Measurements from ENCODE around the gene SMS.
A peak's percentile ranks its signal among the peaks of the same experiment; 100 is the strongest.

SMS gene

DNA sequence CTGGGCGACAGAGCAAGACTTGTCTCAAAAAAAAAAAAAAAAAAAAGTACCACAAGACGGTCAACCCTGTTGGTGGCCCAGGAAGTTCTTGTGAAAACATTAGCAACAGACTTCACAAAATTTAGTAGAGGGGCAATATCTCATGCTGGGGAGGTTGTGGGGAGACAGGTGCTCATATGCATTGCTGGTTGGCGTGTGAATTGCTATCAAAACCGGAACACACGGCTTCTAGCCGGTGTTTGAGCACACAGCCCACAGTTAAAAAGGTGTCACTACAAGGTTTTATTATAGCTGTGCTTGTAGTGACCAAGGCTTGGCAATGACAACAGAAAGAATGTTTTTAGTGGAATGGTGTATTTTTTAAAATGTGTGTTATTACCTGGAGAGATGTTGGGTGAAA, 41.8 kb downstream of the SMS start:
- DNase-seq (ENCODE audit: low spot score): no peak

DNA sequence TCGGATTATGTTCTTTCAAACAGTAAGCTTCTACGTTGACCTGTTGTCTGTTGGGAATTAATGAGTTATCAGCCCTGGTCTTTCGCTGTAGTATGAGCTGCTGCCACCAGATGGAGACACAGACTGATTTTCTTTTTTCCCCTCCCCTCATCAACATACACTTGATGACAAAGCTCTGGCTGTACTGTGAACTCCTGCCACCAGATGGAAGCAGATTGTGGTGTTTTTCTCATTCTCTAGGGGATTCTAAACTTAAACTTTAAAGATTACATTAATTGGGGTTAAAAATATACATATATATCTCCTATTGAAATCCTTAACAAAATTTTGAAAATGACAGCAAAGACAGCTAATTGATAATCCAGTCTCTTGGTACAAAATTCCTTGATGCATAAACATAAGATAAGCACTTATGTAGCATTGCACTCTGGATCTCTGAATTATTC, 44.8 kb downstream of the SMS start:
- DNase-seq (ENCODE audit: low spot score): peak; percentile 80

DNA sequence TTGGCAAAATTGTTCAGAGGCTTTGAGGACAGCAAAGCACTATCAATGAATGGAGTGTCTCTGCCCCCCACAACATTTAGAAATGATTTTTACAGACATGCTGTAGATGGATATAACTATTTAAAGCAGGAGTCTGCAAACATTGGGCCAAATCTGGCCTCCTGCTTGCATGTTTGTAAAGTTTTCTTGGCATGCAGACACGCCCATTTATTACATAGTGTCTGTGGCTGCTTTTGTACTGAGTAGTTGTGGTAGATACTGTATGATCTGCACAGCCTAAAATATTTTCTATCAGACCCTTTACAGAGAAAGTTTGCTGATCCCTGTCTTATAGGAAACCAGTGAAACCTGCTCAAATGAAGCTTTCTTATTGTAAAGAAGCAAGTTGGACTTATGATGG, 46.1 kb downstream of the SMS start:
- no peak for DNase-seq (ENCODE audit: low spot score)

DNA sequence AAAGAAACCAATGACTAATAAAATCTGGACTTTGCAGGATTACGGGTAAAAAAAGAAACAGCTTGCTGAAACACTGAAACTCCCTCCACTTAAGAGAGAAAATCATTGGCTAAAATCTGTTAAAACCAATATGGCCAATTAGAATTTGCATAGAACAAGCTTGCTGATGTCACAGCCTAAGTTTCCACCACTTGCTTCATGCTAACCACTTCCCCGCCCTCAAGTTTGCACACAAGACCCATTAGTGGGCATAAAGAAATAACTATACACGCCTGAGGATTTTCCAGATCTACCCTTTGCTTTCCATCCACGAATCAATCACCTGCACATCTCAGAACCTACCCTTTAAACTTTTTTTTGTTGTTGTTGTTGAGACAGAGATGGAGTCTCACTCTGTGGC, 48.9 kb downstream of the SMS start:
- no peak for DNase-seq (ENCODE audit: low spot score)

GRCh38 chrX:21990832-21991231, 50.3 kb downstream of the SMS start:
- DNase-seq (ENCODE audit: low spot score): no peak

GRCh38 chrX:21991504-21991903, 51.0 kb downstream of the SMS start:
- no peak for DNase-seq (ENCODE audit: low spot score)

- DNase-seq (ENCODE audit: low spot score): no peak
These were observed 52.8 kb downstream of the SMS start for GRCh38 chrX:21993265-21993664.

- peak; percentile 93 for DNase-seq (ENCODE audit: low spot score)
These were observed 56.5 kb downstream of the SMS start for GRCh38 chrX:21996872-21997455.

- DNase-seq (ENCODE audit: low spot score): no peak
These were observed 57.5 kb downstream of the SMS start for GRCh38 chrX:21998037-21998436.

GRCh38 chrX:22004866-22005265, 64.4 kb downstream of the SMS start:
- no peak for DNase-seq (ENCODE audit: low spot score)

- no peak for DNase-seq (ENCODE audit: low spot score)
These were observed 71.5 kb downstream of the SMS start for GRCh38 chrX:22012051-22012450.

DNA sequence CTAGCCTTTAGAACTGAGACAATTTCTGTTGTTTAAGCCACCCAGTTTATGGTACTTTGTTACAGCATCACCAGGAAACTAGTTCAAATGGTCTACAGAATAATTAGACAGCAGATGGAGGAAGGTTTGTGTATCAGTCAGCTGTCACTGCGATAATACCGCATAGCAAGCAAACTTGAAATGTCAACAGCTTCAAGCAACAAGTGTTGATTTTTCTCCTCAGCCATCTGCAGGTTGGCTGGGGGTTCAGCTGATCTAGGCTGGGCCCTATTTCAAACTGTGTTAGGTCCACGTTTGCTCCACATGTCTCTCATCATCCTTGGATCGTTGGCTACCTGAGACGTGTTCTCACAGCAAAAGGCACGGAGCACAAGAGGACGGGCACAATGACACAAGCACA, 72.4 kb downstream of the SMS start:
- no peak for DNase-seq (ENCODE audit: low spot score)

- no peak for DNase-seq (ENCODE audit: low spot score)
These were observed 74.7 kb downstream of the SMS start for GRCh38 chrX:22015139-22015750.

DNA sequence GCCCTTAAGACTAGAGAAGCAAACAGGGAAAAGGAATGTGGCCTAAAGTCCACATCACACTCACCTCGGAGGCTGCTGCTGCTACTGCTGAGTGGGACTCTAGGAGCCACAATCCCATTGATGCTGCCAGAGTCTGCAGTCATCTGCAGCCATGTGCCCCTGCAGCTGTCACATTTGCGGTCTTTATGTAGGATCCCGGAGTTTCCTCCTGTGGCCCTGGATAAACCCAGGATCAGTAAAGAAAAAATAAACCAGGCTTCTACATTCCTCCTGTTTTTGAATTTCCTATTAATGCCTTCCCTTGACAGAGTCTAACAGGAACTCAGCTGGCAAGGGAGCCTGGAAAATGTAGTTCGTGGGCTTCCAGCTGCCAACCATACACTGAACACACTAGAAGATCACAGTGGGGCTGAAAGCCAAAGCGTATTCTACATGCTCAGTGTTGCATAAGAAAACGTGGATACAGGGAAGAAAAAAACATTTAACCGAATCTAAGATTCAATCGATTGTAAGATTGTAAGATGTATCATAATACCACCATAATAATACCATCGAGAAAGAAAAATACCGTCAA, 81.3 kb downstream of the SMS start:
- DNase-seq (ENCODE audit: low spot score): no peak

- no peak for DNase-seq (ENCODE audit: low spot score)
These were observed 84.1 kb downstream of the SMS start for GRCh38 chrX:22024577-22024976.

- no peak for DNase-seq (ENCODE audit: low spot score)
These were observed 85.2 kb downstream of the SMS start for GRCh38 chrX:22025751-22026150.

DNA sequence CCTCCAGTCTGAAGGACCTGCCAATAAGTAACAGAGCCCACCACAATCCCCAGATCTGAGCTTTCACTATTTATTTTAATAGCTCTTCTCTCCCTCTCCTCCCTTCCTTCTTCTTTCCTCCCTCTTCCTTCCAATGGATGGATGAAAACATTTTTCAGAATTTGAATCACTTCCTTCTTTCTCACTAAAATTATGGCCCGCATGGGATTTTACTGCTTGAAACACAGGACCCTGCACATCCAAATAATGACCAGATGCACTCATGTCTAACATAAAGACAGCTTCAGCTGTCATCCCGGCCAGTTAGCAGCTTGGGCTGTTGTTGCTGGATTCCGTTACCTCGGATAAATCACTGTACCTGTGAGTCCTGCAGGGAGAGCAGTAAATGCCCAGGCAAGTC, 86.2 kb downstream of the SMS start:
- DNase-seq (ENCODE audit: low spot score): no peak

DNA sequence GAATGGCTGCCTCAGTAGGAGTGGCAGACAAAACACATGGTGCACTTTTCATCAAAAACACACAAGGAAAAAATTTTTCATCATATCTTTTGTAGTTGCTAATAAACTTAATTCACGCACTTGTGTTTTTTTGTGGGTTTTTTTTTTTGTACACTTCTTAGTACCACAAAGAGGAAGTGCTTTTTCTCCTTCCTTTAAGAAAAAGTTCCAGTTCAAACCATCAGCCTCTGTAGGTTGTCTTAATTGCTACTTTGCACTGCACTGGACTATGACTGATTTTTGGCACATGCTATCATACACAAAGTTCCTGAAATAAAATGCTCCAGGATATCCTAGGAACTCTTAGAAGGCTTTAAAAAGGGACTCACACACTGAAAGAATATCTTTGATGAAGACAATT, 91.6 kb downstream of the SMS start, which contains the start of gene PHEX:
TSS of gene PHEX (plus strand) at position 242 of the 400 bp plus-strand sequence. CDS start 681 bp downstream, outside the sequence.
- DNase-seq (ENCODE audit: low spot score): no peak

GRCh38 chrX:22032506-22032905, 92.0 kb downstream of the SMS start:
- DNase-seq (ENCODE audit: low spot score): no peak

DNA sequence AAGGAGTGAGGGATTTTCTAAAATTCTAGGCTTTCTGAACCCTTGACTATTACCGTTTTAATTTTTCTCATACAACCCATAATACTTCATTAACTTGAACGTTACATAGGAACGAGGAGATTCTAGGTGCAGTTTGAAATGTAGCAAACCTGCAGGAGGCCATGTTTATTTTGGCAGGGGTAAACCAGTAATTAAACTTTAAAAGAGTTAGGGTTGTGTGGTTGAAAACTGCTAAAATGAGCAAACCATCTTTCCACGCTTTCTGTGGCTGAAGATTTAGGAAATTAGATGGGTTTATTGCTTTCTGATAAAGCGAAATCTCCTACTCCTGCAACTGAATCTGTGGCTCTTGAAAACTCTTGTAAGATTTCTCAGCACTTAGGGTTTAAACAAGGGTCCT, 93.3 kb downstream of the SMS start:
- DNase-seq (ENCODE audit: low spot score): no peak

GRCh38 chrX:22035236-22035635, 94.7 kb downstream of the SMS start:
- no peak for DNase-seq (ENCODE audit: low spot score)

- no peak for DNase-seq (ENCODE audit: low spot score)
These were observed 96.7 kb downstream of the SMS start for GRCh38 chrX:22037225-22037624.

DNA sequence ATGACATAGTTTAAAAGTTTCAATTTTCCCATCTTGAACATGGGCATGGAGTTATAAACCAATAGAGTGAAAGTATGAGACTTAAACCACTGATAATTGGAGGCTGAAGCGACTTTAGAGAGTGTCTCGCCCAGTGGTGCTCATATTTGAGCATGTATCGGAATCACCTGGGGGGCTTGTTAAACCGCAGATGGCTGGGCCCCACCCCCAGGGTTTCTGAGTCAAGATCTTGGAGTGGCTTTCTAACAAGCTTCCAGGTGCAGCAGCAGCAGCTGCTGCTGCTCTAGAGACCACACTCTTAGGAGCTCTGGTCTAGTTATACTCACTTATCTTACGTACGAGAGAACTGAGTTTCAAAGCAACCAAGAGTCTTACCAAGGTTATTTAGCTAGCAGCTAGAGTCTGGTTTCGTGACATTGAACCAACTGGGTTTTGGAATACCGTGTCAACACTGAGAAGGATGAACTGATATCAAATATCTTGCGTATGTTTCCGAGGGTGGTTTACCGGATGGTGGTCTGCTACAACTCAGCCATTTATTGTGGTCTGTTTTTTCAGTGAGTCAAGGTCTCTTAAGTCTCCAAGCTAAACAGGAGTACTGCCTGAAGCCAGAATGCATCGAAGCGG, 97.5 kb downstream of the SMS start:
- DNase-seq (ENCODE audit: low spot score): no peak

Measured in COLO829 (cell line).